ENCODE data around the gene ETV6.

DNA sequence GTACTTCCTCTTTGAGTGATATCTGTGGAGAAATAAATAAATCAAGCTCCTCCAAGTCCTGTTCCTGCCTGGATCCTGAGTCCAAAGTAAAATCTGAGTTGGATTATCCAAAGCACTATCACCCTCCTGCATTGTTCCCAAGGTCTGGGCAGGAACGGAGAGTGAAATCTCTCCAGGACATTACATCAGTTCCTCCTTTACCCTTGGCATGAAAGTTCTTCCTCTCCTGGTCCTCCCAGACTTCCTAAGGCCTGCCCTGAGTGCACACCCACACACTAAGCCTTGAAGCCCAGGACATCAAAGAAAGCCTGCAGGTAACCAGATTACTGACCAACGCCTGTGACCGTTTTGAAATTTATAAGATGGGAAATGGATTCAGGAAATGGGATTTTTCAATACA, 214.5 kb downstream of the ETV6 start:
- TF ChIP-seq SMAD4 (CRISPR knock-in tag; conservative IDR thresholded peaks at IDR 0.05): no peak
- TF ChIP-seq NRF1 (conservative IDR thresholded peaks at IDR 0.05 in 1 of 2, IDR thresholded peaks at IDR 0.05 in 1 of 2): no peak
- no peak for TF ChIP-seq CTCF (IDR thresholded peaks at IDR 0.05 in 2 of 3, conservative IDR thresholded peaks at IDR 0.05 in 1 of 3; ENCODE audit: insufficient read depth in 2 of 3, low read depth in 1 of 3, low read length in 3 of 3)
- no peak for TF ChIP-seq RAD21 (CRISPR knock-in tag; conservative IDR thresholded peaks at IDR 0.05 in 1 of 2, IDR thresholded peaks at IDR 0.05 in 1 of 2)
- no peak for TF ChIP-seq CHD7 (IDR thresholded peaks at IDR 0.05; ENCODE audit: low read depth, low read length)
- TF ChIP-seq EZH2 (IDR thresholded peaks at IDR 0.05; ENCODE audit: borderline replicate concordance, low read depth, low read length): no peak
- no peak for TF ChIP-seq BMI1 (IDR thresholded peaks at IDR 0.05; ENCODE audit: low read length)
- no peak for TF ChIP-seq PATZ1 (CRISPR knock-in tag; IDR thresholded peaks at IDR 0.05; ENCODE audit: borderline replicate concordance)
- TF ChIP-seq PHF20 (IDR thresholded peaks at IDR 0.05; ENCODE audit: partially characterized antibody): no peak
- no peak for TF ChIP-seq FOXM1 (IDR thresholded peaks at IDR 0.05; ENCODE audit: low read depth)
- TF ChIP-seq FOXM1 (CRISPR knock-in tag; IDR thresholded peaks at IDR 0.05; ENCODE audit: low read depth): no peak
- no peak for TF ChIP-seq HDGF (IDR thresholded peaks at IDR 0.05)
